Kidney glomerular epithelial cell (primary cell): Measurements from ENCODE around the gene PDE4B.
A peak's percentile ranks its signal among the peaks of the same experiment; 100 is the strongest.

Experiments
- DNase-seq: peaks from one replicate; lab custom pipeline; 2025; lab: John Stamatoyannopoulos, UW

Gene PDE4B

GRCh38 chr1:66182551-66183178 is 390.0 kb downstream of the PDE4B start:
- no peak for DNase-seq

GRCh38 chr1:66183400-66183799 is 390.7 kb downstream of the PDE4B start:
- DNase-seq, result no peak

GRCh38 chr1:66197120-66197519 is 404.4 kb downstream of the PDE4B start:
- no peak for DNase-seq

- DNase-seq, result no peak
Measured at GRCh38 chr1:66197785-66198184, 405.1 kb downstream of the PDE4B start.

- no peak for DNase-seq
Measured at GRCh38 chr1:66206563-66207144, 414.0 kb downstream of the PDE4B start.

GRCh38 chr1:66207484-66207883 is 414.8 kb downstream of the PDE4B start:
- no peak for DNase-seq

GRCh38 chr1:66208632-66209031 is 415.9 kb downstream of the PDE4B start:
- no peak for DNase-seq

- DNase-seq, result no peak
Measured at GRCh38 chr1:66210635-66211244, 418.0 kb downstream of the PDE4B start.

GRCh38 chr1:66211521-66211920 is 418.8 kb downstream of the PDE4B start:
- DNase-seq, result no peak

- no peak for DNase-seq
Measured at GRCh38 chr1:66213491-66213890, 420.8 kb downstream of the PDE4B start.

- DNase-seq, result no peak
Measured at GRCh38 chr1:66214901-66215300, 422.2 kb downstream of the PDE4B start.

- no peak for DNase-seq
Measured at GRCh38 chr1:66217021-66217420, 424.3 kb downstream of the PDE4B start.

GRCh38 chr1:66217561-66217960 is 424.9 kb downstream of the PDE4B start:
- no peak for DNase-seq

- no peak for DNase-seq
Measured at GRCh38 chr1:66220477-66220876, 427.8 kb downstream of the PDE4B start.

GRCh38 chr1:66223681-66224080 is 431.0 kb downstream of the PDE4B start:
- no peak for DNase-seq

- no peak for DNase-seq
Measured at GRCh38 chr1:66226985-66227384, 434.3 kb downstream of the PDE4B start.

GRCh38 chr1:66227966-66228365 is 435.3 kb downstream of the PDE4B start:
- no peak for DNase-seq

GRCh38 chr1:66231217-66231616 is 438.5 kb downstream of the PDE4B start:
- peak; percentile 62 for DNase-seq

- DNase-seq, result no peak
Measured at GRCh38 chr1:66231681-66232463, 439.2 kb downstream of the PDE4B start.

GRCh38 chr1:66237042-66237441 is 444.3 kb downstream of the PDE4B start:
- no peak for DNase-seq

- no peak for DNase-seq
Measured at GRCh38 chr1:66237722-66238479, 445.2 kb downstream of the PDE4B start.

- DNase-seq, result no peak
Measured at GRCh38 chr1:66239834-66240233, 447.1 kb downstream of the PDE4B start.
